ENCODE results near the gene NCKAP5L.

The NCKAP5L gene

GRCh38 chr12:49792181-49792970, 35.8 kb downstream of the NCKAP5L start:
- Histone ChIP-seq H4K20me1 (ENCODE audit: insufficient read depth, low read length) (no peaks in the 10 kb centered on the region), H3K9me3 (replicated peaks; ENCODE audit: insufficient read depth, low read length) (no peaks in the 10 kb centered on the region), H3K27ac (ENCODE audit: low read length) (no peak overlapping the region), H3K4me2 (ENCODE audit: low read depth, low read length) (no peak overlapping the region), H3K4me1 (ENCODE audit: low read length) (no peaks in the 10 kb centered on the region), H3K4me3 (ENCODE audit: low read length) (no peak overlapping the region), H3K9ac (ENCODE audit: low read length) (no peak overlapping the region), H2AFZ (ENCODE audit: low read length) (no peak overlapping the region), H3K36me3 (replicated peaks; ENCODE audit: insufficient read depth, low read length) (no peaks in the 10 kb centered on the region), H3K27me3 (replicated peaks; ENCODE audit: insufficient read depth, low read length) (peaks cover 11% of the 10 kb centered on the region), H3K79me2 (ENCODE audit: low read length) (no peaks in the 10 kb centered on the region), H3K9me2 (replicated peaks; ENCODE audit: insufficient read depth, low read length) (no peaks in the 10 kb centered on the region), H3F3A (ENCODE audit: insufficient read depth, low read length) (no peaks in the 10 kb centered on the region)
- no peak for DNase-seq
- TF ChIP-seq EZH2 (optimal IDR thresholded peaks at IDR 0.05; ENCODE audit: low read depth, low read length) (no peak), CTCF (IDR thresholded peaks at IDR 0.05; ENCODE audit: low read length) (no peak), EZH2phosphoT487 (IDR thresholded peaks at IDR 0.05; ENCODE audit: low read length) (no peak)

DNA sequence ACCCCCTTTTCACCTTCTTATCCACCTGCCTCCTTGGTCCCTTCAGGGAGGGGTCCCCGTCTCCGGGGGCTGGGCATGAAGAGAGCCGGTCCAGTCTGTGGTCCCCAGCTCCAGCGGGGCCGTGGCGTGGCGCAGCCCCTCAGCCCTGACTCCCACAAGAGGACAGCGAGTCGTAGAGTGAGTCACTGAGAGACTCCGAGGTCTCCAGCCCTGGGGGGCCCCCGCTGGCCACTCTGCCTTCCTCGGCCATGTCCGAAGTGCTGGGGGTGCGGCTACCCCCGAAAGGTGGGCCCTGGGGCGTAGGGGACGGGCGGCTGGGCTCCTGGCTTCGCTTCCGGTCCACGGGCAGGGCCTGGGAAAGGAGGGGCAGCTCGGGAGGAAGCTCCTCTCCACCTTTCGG, 36.5 kb downstream of the NCKAP5L start:
- Histone ChIP-seq H3K36me3 (replicated peaks; ENCODE audit: insufficient read depth, low read length) (no peaks in the 10 kb centered on the region), H3K9me3 (replicated peaks; ENCODE audit: insufficient read depth, low read length) (no peaks in the 10 kb centered on the region), H3K4me2 (ENCODE audit: low read depth, low read length) (no peak overlapping the region), H3F3A (ENCODE audit: insufficient read depth, low read length) (no peaks in the 10 kb centered on the region), H3K4me1 (ENCODE audit: low read length) (no peaks in the 10 kb centered on the region), H3K79me2 (ENCODE audit: low read length) (no peaks in the 10 kb centered on the region), H4K20me1 (ENCODE audit: insufficient read depth, low read length) (no peaks in the 10 kb centered on the region), H3K27ac (ENCODE audit: low read length) (no peak overlapping the region), H3K4me3 (ENCODE audit: low read length) (no peak overlapping the region), H3K27me3 (replicated peaks; ENCODE audit: insufficient read depth, low read length) (peaks cover 11% of the 10 kb centered on the region), H3K9ac (ENCODE audit: low read length) (no peak overlapping the region), H3K9me2 (replicated peaks; ENCODE audit: insufficient read depth, low read length) (no peaks in the 10 kb centered on the region), H2AFZ (ENCODE audit: low read length) (no peak overlapping the region)
- TF ChIP-seq CTCF (IDR thresholded peaks at IDR 0.05; ENCODE audit: low read length) (no peak), EZH2phosphoT487 (IDR thresholded peaks at IDR 0.05; ENCODE audit: low read length) (no peak), EZH2 (optimal IDR thresholded peaks at IDR 0.05; ENCODE audit: low read depth, low read length) (no peak)
- no peak for DNase-seq

DNA sequence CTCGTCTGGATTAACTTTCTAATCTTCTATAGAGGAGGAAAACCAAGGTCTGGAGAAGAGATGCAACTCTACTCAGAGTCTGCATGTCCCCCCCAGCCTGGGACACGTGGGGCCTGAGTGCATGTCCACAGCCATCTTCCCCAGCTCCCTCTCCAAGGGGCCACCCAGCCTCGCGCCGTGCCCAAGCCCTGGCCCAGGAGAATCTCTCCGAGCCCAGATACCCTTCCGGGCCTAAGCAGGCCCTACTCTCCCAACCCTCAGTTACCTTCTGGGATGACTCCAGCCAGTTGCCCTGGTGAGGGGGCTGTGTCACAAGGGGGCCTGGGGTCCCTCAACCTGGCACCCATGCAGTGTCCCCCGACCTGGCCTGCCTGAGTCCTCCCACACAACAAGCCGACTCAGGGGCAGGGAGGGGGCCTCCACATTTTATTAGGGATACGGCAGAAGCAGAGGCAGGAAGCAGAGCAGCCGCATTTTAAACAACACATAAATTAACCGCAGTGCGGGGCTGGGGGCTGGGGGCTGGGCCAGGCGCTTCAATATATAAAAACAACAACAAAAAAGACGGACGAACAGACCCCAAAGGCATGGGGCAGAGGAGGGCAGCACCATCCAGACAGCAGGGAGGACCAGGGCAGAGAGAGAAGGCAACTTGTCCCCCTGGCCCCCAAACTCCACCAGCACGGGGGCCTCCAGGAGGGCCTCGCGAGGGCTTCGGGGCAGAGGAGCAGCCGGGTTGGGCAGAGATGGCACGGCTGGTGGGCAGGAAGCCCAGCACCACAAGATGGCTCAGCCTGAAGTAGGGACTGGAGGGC, 37.3 kb downstream of the NCKAP5L start:
- Histone ChIP-seq H3K9ac (ENCODE audit: low read length) (no peak overlapping the region), H2AFZ (ENCODE audit: low read length) (no peak overlapping the region), H3K27ac (ENCODE audit: low read length) (no peak overlapping the region), H3K4me1 (ENCODE audit: low read length) (no peaks in the 10 kb centered on the region), H3K4me2 (ENCODE audit: low read depth, low read length) (no peak overlapping the region), H3K79me2 (ENCODE audit: low read length) (no peaks in the 10 kb centered on the region), H3K36me3 (replicated peaks; ENCODE audit: insufficient read depth, low read length) (no peaks in the 10 kb centered on the region), H3K27me3 (replicated peaks; ENCODE audit: insufficient read depth, low read length) (peaks cover 11% of the 10 kb centered on the region), H4K20me1 (ENCODE audit: insufficient read depth, low read length) (no peaks in the 10 kb centered on the region), H3K4me3 (ENCODE audit: low read length) (no peak overlapping the region), H3K9me2 (replicated peaks; ENCODE audit: insufficient read depth, low read length) (no peaks in the 10 kb centered on the region), H3F3A (ENCODE audit: insufficient read depth, low read length) (no peaks in the 10 kb centered on the region), H3K9me3 (replicated peaks; ENCODE audit: insufficient read depth, low read length) (no peaks in the 10 kb centered on the region)
- no peak for DNase-seq
- TF ChIP-seq EZH2 (optimal IDR thresholded peaks at IDR 0.05; ENCODE audit: low read depth, low read length) (no peak), EZH2phosphoT487 (IDR thresholded peaks at IDR 0.05; ENCODE audit: low read length) (no peak), CTCF (IDR thresholded peaks at IDR 0.05; ENCODE audit: low read length) (no peak)

Data from MM.1S (cell line).